ENCODE data around the gene GRK5. TPM values are rescaled to one million over a fixed set of nuclear protein-coding genes. Genes with fewer than 3 reads are reported as not detected.

GRK5 gene
- total and polyA plus RNA-seq, 5 donors from 2014 or later = 5.1 to 46.4 (median 14.5) TPM

GRCh38 chr10:119414081-119414611, 206.8 kb downstream of the GRK5 start:
- Histone ChIP-seq H3K27ac (ENCODE audit: insufficient read depth, low read length, poor library complexity, severe bottlenecking) (no peak overlapping the region), H3K9me3 (ENCODE audit: control insufficient read depth in 2 of 2, low read length in 2 of 2) (no peaks in the 10 kb centered on the region), H3K27me3 (ENCODE audit: control insufficient read depth, insufficient read depth, low read length) (no peaks in the 10 kb centered on the region), H3K36me3 (ENCODE audit: control insufficient read depth, insufficient read depth, low read length) (no peaks in the 10 kb centered on the region), H3K4me1 (ENCODE audit: control insufficient read depth, insufficient read depth, low read length, poor library complexity, severe bottlenecking) (no peaks in the 10 kb centered on the region), H3K4me3 (ENCODE audit: low read depth, low read length) (no peak overlapping the region)
- DNase-seq (no peak), ATAC-seq (ENCODE audit: low read depth in 2 of 2) (no peak)
- Mint-ChIP-seq H3K4me1 (peaks cover 0 to 4% (median under 1%) of the 10 kb centered on the region in 4 donors), H3K4me3 (no peak overlapping the region), H3K27ac (peak overlapping the region in 1 of 3 donors; percentile 4), H3K36me3 (peaks cover 3% of the 10 kb centered on the region), H3K27me3 (no peaks in the 10 kb centered on the region), H3K9me3 (peaks cover 0 to 2% (median 0%) of the 10 kb centered on the region in 7 donors)

GRCh38 chr10:119415121-119415520, 207.8 kb downstream of the GRK5 start:
- Mint-ChIP-seq H3K4me3 (no peak overlapping the region), H3K9me3 (peaks cover 0 to 2% (median 0%) of the 10 kb centered on the region in 7 donors), H3K36me3 (peaks cover 3% of the 10 kb centered on the region), H3K4me1 (peaks cover 0 to 4% (median 1%) of the 10 kb centered on the region in 4 donors), H3K27ac (peak overlapping the region in 1 of 3 donors; percentile 60), H3K27me3 (no peaks in the 10 kb centered on the region)
- no peaks in the 10 kb centered on the region for H3K9me3 ChIP-seq (ENCODE audit: control insufficient read depth in 2 of 2, low read length in 2 of 2)
- no peak overlapping the region for H3K27ac ChIP-seq (ENCODE audit: insufficient read depth, low read length, poor library complexity, severe bottlenecking)
- no peak overlapping the region for H3K4me3 ChIP-seq (ENCODE audit: low read depth, low read length)
- no peaks in the 10 kb centered on the region for H3K27me3 ChIP-seq (ENCODE audit: control insufficient read depth, insufficient read depth, low read length)
- no peaks in the 10 kb centered on the region for H3K4me1 ChIP-seq (ENCODE audit: control insufficient read depth, insufficient read depth, low read length, poor library complexity, severe bottlenecking)
- ATAC-seq (ENCODE audit: low read depth in 2 of 2) (no peak), DNase-seq (no peak)
- no peaks in the 10 kb centered on the region for H3K36me3 ChIP-seq (ENCODE audit: control insufficient read depth, insufficient read depth, low read length)

DNA sequence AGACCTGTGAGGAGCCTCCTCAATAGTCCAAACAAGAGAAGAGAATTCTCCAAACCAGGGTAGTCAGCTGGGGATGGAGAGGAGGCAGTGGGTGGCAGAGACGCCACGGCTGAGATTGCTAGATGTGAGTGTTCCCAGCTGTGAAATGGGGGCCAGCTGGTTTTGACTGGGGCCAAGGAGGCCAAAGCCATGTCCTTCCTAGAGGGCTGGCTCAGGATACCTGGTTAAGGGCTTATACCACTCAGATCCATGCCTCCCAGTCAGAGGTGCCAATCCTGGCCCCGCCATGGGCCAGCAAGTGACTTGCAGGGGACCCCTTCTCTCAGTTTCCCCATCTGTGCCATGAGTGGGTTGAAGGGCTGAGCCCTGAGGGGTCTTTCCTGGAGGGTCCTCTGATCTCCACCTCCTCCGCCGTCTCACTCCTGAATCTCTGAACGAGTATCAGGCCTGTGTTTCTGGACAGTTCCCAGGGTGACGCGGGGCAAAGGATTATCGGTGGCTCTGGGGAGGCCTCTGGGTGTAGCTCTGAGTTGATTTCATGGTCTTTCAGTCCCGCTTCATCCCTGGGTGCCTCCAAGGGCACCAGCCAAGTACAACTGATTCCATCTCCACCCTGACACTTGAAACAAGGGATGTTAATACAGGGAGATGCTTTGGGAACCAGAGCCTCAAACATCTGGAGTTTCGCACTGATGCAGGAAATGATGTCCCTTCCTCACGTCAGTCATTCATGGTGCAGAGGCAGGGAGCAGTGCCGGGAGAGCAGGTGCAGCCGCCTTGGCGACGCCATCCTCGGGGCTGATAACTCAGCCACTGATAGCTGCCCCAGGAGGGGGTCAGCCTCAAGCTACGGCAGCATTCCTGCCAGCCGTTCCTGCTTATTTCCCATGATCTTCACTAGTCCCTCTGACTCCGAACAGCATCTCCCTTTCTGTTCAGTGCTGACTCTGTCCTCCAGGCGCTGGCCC, 208.4 kb downstream of the GRK5 start:
- ATAC-seq (ENCODE audit: low read depth in 2 of 2) (no peak), DNase-seq (no peak)
- no peak overlapping the region for H3K27ac ChIP-seq (ENCODE audit: insufficient read depth, low read length, poor library complexity, severe bottlenecking)
- no peak overlapping the region for H3K4me3 ChIP-seq (ENCODE audit: low read depth, low read length)
- no peaks in the 10 kb centered on the region for H3K27me3 ChIP-seq (ENCODE audit: control insufficient read depth, insufficient read depth, low read length)
- H3K4me1 ChIP-seq (ENCODE audit: control insufficient read depth, insufficient read depth, low read length, poor library complexity, severe bottlenecking) = no peaks in the 10 kb centered on the region
- H3K36me3 ChIP-seq (ENCODE audit: control insufficient read depth, insufficient read depth, low read length) = no peaks in the 10 kb centered on the region
- Mint-ChIP-seq H3K9me3 (peaks cover 0 to 2% (median 0%) of the 10 kb centered on the region in 7 donors), H3K27ac (peak overlapping the region in 2 of 3 donors; percentile 26 to 60), H3K4me1 (peaks cover 0 to 4% (median 1%) of the 10 kb centered on the region in 4 donors), H3K4me3 (no peak overlapping the region), H3K27me3 (no peaks in the 10 kb centered on the region), H3K36me3 (no peaks in the 10 kb centered on the region)
- no peaks in the 10 kb centered on the region for H3K9me3 ChIP-seq (ENCODE audit: control insufficient read depth in 2 of 2, low read length in 2 of 2)

DNA sequence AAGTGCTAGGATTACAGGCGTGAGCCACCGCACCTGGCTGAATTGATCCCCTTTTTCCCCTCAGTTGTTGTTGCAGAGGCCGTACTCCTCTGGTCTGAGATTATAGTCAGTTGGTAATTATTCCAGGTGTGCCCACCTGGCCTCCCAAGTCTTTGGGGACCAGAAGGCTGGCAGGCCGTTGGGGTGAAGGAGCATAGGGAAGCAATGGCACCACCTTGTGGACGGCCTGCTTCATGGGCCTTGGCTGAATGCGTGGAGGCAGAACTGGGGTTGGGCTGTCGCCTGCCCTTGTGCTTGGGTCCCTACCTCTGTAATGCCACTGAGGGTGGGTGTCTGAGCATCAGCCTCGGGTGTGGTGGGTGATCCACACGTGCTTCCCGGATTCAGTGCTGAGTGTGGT, 209.5 kb downstream of the GRK5 start:
- Histone ChIP-seq H3K9me3 (ENCODE audit: control insufficient read depth in 2 of 2, low read length in 2 of 2) (no peaks in the 10 kb centered on the region), H3K36me3 (ENCODE audit: control insufficient read depth, insufficient read depth, low read length) (peaks cover 2% of the 10 kb centered on the region), H3K27me3 (ENCODE audit: control insufficient read depth, insufficient read depth, low read length) (no peaks in the 10 kb centered on the region), H3K4me3 (ENCODE audit: low read depth, low read length) (no peak overlapping the region), H3K4me1 (ENCODE audit: control insufficient read depth, insufficient read depth, low read length, poor library complexity, severe bottlenecking) (no peaks in the 10 kb centered on the region), H3K27ac (ENCODE audit: insufficient read depth, low read length, poor library complexity, severe bottlenecking) (no peak overlapping the region)
- no peaks in the 10 kb centered on the region for H3K36me3 Mint-ChIP-seq
- ATAC-seq (ENCODE audit: low read depth in 2 of 2) = peak; percentile 55 to 67
- peak; percentile 36 to 70 (median 61) for DNase-seq
- H3K27me3 Mint-ChIP-seq = no peaks in the 10 kb centered on the region
- H3K27ac Mint-ChIP-seq = no peak overlapping the region
- H3K9me3 Mint-ChIP-seq = peaks cover 0 to 2% (median 0%) of the 10 kb centered on the region in 7 donors
- H3K4me1 Mint-ChIP-seq = peaks cover 0 to 6% (median 2%) of the 10 kb centered on the region in 4 donors
- no peak overlapping the region for H3K4me3 Mint-ChIP-seq

DNA sequence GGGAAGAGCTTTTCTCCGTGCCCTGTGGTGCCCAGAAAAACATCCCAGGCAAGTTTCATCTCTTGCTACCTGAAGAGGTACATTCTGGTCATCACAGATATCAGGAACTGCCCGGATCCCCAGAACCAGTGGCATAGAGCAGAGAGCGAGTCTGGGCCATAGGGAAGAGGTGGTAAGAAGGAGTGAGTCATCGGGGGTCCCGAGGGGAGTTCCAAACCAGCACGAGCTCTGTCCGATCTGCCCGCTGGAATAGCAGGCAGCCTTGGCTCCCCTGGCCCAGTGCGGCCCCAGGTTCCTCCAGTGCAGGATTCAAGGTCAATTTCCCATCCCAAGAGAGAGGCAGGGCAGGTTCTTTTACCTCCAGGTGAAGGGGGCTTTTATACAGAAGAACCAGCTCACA, 210.5 kb downstream of the GRK5 start:
- Mint-ChIP-seq H3K36me3 (no peaks in the 10 kb centered on the region), H3K9me3 (peaks cover 0 to 2% (median 0%) of the 10 kb centered on the region in 7 donors), H3K27me3 (no peaks in the 10 kb centered on the region), H3K4me1 (peaks cover 0 to 6% (median 2%) of the 10 kb centered on the region in 4 donors), H3K27ac (peak overlapping the region in 2 of 3 donors; percentile 55 to 67), H3K4me3 (no peak overlapping the region)
- DNase-seq (no peak), ATAC-seq (ENCODE audit: low read depth in 2 of 2) (no peak)
- H3K4me3 ChIP-seq (ENCODE audit: low read depth, low read length) = no peak overlapping the region
- no peaks in the 10 kb centered on the region for H3K27me3 ChIP-seq (ENCODE audit: control insufficient read depth, insufficient read depth, low read length)
- no peaks in the 10 kb centered on the region for H3K9me3 ChIP-seq (ENCODE audit: control insufficient read depth in 2 of 2, low read length in 2 of 2)
- no peak overlapping the region for H3K27ac ChIP-seq (ENCODE audit: insufficient read depth, low read length, poor library complexity, severe bottlenecking)
- H3K4me1 ChIP-seq (ENCODE audit: control insufficient read depth, insufficient read depth, low read length, poor library complexity, severe bottlenecking) = no peaks in the 10 kb centered on the region
- H3K36me3 ChIP-seq (ENCODE audit: control insufficient read depth, insufficient read depth, low read length) = peaks cover 4% of the 10 kb centered on the region

DNA sequence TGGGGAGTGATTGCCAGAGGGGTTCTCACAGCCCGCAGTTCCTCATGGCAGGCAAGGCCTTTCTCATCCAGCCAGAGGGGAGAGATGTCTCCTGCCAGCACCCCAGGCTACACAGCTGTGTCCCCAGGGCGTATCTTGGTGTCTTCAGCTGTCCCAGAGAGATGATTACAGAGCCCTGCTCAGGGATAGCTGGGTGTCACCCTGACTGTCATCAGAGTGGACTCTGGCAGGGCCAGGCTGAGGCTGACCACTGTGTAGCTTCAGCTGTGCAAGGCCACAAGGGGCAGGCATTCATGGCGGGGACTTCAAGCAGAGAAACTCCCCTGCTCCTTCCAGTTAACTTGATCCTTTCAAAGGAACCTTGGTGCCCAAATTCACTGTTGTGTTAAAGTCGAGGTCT, 211.0 kb downstream of the GRK5 start:
- DNase-seq (no peak), ATAC-seq (ENCODE audit: low read depth in 2 of 2) (no peak)
- Mint-ChIP-seq H3K4me3 (no peak overlapping the region), H3K9me3 (peaks cover 0 to 2% (median 0%) of the 10 kb centered on the region in 7 donors), H3K27ac (no peak overlapping the region), H3K36me3 (peaks cover 4% of the 10 kb centered on the region), H3K4me1 (peaks cover 0 to 6% (median 2%) of the 10 kb centered on the region in 4 donors), H3K27me3 (no peaks in the 10 kb centered on the region)
- peaks cover 6% of the 10 kb centered on the region for H3K36me3 ChIP-seq (ENCODE audit: control insufficient read depth, insufficient read depth, low read length)
- H3K27ac ChIP-seq (ENCODE audit: insufficient read depth, low read length, poor library complexity, severe bottlenecking) = no peak overlapping the region
- H3K4me1 ChIP-seq (ENCODE audit: control insufficient read depth, insufficient read depth, low read length, poor library complexity, severe bottlenecking) = no peaks in the 10 kb centered on the region
- H3K9me3 ChIP-seq (ENCODE audit: control insufficient read depth in 2 of 2, low read length in 2 of 2) = no peaks in the 10 kb centered on the region
- H3K4me3 ChIP-seq (ENCODE audit: low read depth, low read length) = no peak overlapping the region
- H3K27me3 ChIP-seq (ENCODE audit: control insufficient read depth, insufficient read depth, low read length) = no peaks in the 10 kb centered on the region

- ATAC-seq (ENCODE audit: low read depth in 2 of 2) = no peak
- Histone ChIP-seq H3K36me3 (ENCODE audit: control insufficient read depth, insufficient read depth, low read length) (peaks cover 18% of the 10 kb centered on the region), H3K27ac (ENCODE audit: insufficient read depth, low read length, poor library complexity, severe bottlenecking) (no peak overlapping the region), H3K4me1 (ENCODE audit: control insufficient read depth, insufficient read depth, low read length, poor library complexity, severe bottlenecking) (no peaks in the 10 kb centered on the region), H3K9me3 (ENCODE audit: control insufficient read depth in 2 of 2, low read length in 2 of 2) (no peaks in the 10 kb centered on the region), H3K4me3 (ENCODE audit: low read depth, low read length) (no peak overlapping the region), H3K27me3 (ENCODE audit: control insufficient read depth, insufficient read depth, low read length) (no peaks in the 10 kb centered on the region)
- peaks cover 0 to 6% (median 2%) of the 10 kb centered on the region in 4 donors for H3K4me1 Mint-ChIP-seq
- no peak overlapping the region for H3K4me3 Mint-ChIP-seq
- no peak overlapping the region for H3K27ac Mint-ChIP-seq
- no peaks in the 10 kb centered on the region for H3K27me3 Mint-ChIP-seq
- peaks cover 16% of the 10 kb centered on the region for H3K36me3 Mint-ChIP-seq
- no peak for DNase-seq
- H3K9me3 Mint-ChIP-seq = peaks cover 0 to 2% (median 0%) of the 10 kb centered on the region in 7 donors
Observed at GRCh38 chr10:119419931-119420330, 212.6 kb downstream of the GRK5 start.

Data from CD4-positive, CD25-positive, alpha-beta regulatory T cell (primary cell).